ENCODE measurements around the gene ADH4. TPM values are rescaled to one million over a fixed set of nuclear protein-coding genes. Genes with fewer than 3 reads are reported as not detected.
"Not testable (repeated sequence)": the region's sequence is repeated elsewhere in the genome, so short reads cannot be mapped to it uniquely, and the experiment has no call there.

Gene ADH4
- total RNA-seq, 1 donor from 2014 or later: not detected

GRCh38 chr4:99120501-99120900, 23.6 kb downstream of the ADH4 start:
- Mint-ChIP-seq H3K27ac (ENCODE audit: unreplicated experiment) (no peak overlapping the region), H3K36me3 (ENCODE audit: low read depth) (no peaks in the 10 kb centered on the region), H3K9me3 (ENCODE audit: low read depth) (peaks cover 2% of the 10 kb centered on the region), H3K4me1 (ENCODE audit: low read depth) (no peaks in the 10 kb centered on the region), H3K27me3 (ENCODE audit: low read depth) (no peaks in the 10 kb centered on the region), H3K4me3 (ENCODE audit: unreplicated experiment) (no peak overlapping the region)
- TF ChIP-seq, protein P1, sequence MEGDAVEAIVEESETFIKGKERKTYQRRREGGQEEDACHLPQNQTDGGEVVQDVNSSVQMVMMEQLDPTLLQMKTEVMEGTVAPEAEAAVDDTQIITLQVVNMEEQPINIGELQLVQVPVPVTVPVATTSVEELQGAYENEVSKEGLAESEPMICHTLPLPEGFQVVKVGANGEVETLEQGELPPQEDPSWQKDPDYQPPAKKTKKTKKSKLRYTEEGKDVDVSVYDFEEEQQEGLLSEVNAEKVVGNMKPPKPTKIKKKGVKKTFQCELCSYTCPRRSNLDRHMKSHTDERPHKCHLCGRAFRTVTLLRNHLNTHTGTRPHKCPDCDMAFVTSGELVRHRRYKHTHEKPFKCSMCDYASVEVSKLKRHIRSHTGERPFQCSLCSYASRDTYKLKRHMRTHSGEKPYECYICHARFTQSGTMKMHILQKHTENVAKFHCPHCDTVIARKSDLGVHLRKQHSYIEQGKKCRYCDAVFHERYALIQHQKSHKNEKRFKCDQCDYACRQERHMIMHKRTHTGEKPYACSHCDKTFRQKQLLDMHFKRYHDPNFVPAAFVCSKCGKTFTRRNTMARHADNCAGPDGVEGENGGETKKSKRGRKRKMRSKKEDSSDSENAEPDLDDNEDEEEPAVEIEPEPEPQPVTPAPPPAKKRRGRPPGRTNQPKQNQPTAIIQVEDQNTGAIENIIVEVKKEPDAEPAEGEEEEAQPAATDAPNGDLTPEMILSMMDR (IDR thresholded peaks at IDR 0.05): no peak
- no peak for DNase-seq (ENCODE audit: low spot score)

GRCh38 chr4:99117876-99118693, 26.0 kb downstream of the ADH4 start:
- peaks cover 2% of the 10 kb centered on the region for H3K36me3 Mint-ChIP-seq (ENCODE audit: low read depth)
- no peak for DNase-seq (ENCODE audit: low spot score)
- TF ChIP-seq, protein P1 (IDR thresholded peaks at IDR 0.05): peak; percentile 80
- no peaks in the 10 kb centered on the region for H3K27me3 Mint-ChIP-seq (ENCODE audit: low read depth)
- H3K27ac Mint-ChIP-seq (ENCODE audit: unreplicated experiment): no peak overlapping the region
- H3K4me1 Mint-ChIP-seq (ENCODE audit: low read depth): no peaks in the 10 kb centered on the region
- peaks cover 3% of the 10 kb centered on the region for H3K9me3 Mint-ChIP-seq (ENCODE audit: low read depth)
- no peak overlapping the region for H3K4me3 Mint-ChIP-seq (ENCODE audit: unreplicated experiment)

GRCh38 chr4:99117122-99117841, 26.8 kb downstream of the ADH4 start:
- not testable (repeated sequence) for DNase-seq (ENCODE audit: low spot score); H3K27me3 Mint-ChIP-seq (ENCODE audit: low read depth); H3K9me3 Mint-ChIP-seq (ENCODE audit: low read depth); H3K4me3 Mint-ChIP-seq (ENCODE audit: unreplicated experiment); H3K27ac Mint-ChIP-seq (ENCODE audit: unreplicated experiment); H3K4me1 Mint-ChIP-seq (ENCODE audit: low read depth); H3K36me3 Mint-ChIP-seq (ENCODE audit: low read depth)

- not testable (repeated sequence) for H3K27me3 Mint-ChIP-seq (ENCODE audit: low read depth); H3K9me3 Mint-ChIP-seq (ENCODE audit: low read depth); H3K4me3 Mint-ChIP-seq (ENCODE audit: unreplicated experiment); H3K4me1 Mint-ChIP-seq (ENCODE audit: low read depth); H3K27ac Mint-ChIP-seq (ENCODE audit: unreplicated experiment); DNase-seq (ENCODE audit: low spot score); H3K36me3 Mint-ChIP-seq (ENCODE audit: low read depth)
Measured at GRCh38 chr4:99109286-99109685, 34.8 kb downstream of the ADH4 start.

GRCh38 chr4:99104153-99104552, 39.9 kb downstream of the ADH4 start:
- no peaks in the 10 kb centered on the region for H3K9me3 Mint-ChIP-seq (ENCODE audit: low read depth)
- no peak overlapping the region for H3K27ac Mint-ChIP-seq (ENCODE audit: unreplicated experiment)
- no peaks in the 10 kb centered on the region for H3K27me3 Mint-ChIP-seq (ENCODE audit: low read depth)
- H3K36me3 Mint-ChIP-seq (ENCODE audit: low read depth): no peaks in the 10 kb centered on the region
- H3K4me3 Mint-ChIP-seq (ENCODE audit: unreplicated experiment): no peak overlapping the region
- H3K4me1 Mint-ChIP-seq (ENCODE audit: low read depth): peaks cover 30% of the 10 kb centered on the region
- no peak for DNase-seq (ENCODE audit: low spot score)
- TF ChIP-seq, protein P1 (IDR thresholded peaks at IDR 0.05): no peak

- no peaks in the 10 kb centered on the region for H3K36me3 Mint-ChIP-seq (ENCODE audit: low read depth)
- TF ChIP-seq, protein P1 (IDR thresholded peaks at IDR 0.05): no peak
- no peaks in the 10 kb centered on the region for H3K27me3 Mint-ChIP-seq (ENCODE audit: low read depth)
- H3K27ac Mint-ChIP-seq (ENCODE audit: unreplicated experiment): no peak overlapping the region
- peaks cover 30% of the 10 kb centered on the region for H3K4me1 Mint-ChIP-seq (ENCODE audit: low read depth)
- no peaks in the 10 kb centered on the region for H3K9me3 Mint-ChIP-seq (ENCODE audit: low read depth)
- DNase-seq (ENCODE audit: low spot score): no peak
- H3K4me3 Mint-ChIP-seq (ENCODE audit: unreplicated experiment): no peak overlapping the region
Measured at GRCh38 chr4:99103166-99103565, 40.9 kb downstream of the ADH4 start.

All from chondrocyte (in vitro differentiated cells).